GM04504 (cell line): ENCODE measurements around the gene TSSK6.

Experiments
- DNase-seq: peaks from one replicate; pipeline ENCODE4 v3.0.0-alpha.2; 2012; ENCODE audit warnings: low read depth

The TSSK6 gene

DNA sequence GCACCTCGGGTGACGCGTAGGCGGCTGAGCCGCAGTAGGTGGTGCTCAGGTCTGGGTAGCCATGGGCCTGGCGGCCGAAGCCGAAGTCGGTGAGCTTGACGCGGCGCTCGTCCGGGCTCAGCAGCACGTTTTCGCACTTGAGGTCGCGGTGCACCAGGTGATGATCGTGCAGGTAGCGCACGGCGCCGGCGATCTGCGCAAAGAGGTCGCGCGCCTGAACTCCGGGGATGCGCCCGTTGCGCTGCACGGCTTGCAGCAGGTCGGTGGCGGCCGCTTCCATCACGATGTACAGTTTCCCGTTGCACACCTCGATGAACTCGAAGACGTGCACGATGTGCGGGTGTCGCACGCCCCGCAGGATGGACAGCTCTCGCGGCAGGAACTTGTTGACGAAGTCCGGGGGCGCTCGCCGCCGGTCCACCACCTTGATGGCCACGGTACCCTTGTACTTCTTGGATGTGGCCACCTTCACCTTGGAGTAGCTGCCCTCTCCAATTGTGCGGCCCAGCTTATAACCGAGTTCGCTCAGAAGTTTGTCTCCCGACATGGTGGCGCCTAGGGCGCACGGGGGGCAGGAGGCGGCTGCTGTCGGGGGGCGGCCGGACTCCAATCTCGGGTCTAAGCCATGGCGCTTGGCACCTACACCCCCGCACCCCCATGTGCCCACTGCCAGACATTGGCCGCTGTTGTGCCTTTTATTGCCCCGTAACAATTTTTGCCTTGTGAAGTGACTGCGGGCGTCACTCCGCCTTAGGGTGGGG is at the start of gene TSSK6:
Gene TSSK6 (minus strand): TSS at position 668 of the 761 bp plus-strand sequence. CDS start 121 bp downstream, at position 547.
- DNase-seq, result no peak

DNA sequence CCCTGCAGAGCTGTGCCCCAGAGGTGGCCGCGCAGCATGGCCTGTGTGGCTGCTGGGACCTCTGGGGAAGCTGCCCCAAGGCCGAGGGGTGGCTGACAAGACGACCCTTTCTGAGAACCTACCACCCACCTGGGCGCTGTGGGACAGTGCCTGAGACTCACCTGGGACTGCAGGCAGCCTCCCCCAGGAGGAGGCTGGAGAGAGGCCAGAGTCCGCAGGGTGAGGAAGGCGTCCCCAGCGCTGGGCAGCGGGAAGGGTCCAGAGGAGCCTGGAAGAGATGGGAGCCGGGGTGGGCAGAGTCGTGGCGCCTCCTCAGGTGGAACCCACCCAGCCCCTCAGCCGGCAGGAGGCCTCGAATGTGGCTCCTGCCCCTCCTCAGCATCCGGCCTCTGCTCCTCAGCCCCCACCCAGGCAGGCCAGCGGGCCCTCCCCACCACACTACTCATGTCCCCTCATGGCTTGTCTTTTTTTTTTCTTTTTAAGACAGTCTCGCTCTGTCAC is 48.0 kb upstream of the TSSK6 start:
- no peak for DNase-seq

DNA sequence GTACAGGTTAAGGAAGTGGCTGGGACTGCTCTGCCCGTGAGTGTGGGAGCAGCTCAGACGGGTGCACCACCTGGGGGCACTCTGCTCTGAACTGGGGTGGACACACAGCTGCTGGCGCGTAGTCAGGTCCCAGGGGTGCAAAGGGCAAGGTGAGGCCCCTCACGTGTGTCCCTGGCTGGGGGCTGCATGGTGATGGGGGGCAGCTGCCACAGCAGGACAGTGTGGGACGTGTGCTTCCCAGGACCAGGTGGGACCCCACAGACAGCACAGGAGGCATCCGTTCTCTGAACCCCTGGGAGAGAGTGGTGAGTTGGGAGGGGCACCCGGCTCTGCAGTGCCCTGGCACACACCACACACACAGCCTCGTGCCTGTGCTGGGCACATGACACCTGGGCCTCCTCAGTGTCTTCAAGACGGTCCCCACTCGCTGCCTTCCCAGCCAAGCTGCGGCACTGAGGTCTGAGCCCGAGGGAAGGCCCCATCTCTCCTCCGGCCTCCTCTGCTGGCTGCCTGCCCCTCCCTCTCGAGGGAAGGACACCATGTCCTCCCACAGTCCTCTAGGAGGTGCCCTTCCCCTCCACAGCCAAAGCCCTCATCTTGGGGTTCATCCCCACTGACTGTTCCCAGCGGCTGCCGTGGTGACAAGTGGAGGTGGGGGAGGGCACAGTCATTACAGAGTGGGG is 47.5 kb upstream of the TSSK6 start:
- no peak for DNase-seq

DNA sequence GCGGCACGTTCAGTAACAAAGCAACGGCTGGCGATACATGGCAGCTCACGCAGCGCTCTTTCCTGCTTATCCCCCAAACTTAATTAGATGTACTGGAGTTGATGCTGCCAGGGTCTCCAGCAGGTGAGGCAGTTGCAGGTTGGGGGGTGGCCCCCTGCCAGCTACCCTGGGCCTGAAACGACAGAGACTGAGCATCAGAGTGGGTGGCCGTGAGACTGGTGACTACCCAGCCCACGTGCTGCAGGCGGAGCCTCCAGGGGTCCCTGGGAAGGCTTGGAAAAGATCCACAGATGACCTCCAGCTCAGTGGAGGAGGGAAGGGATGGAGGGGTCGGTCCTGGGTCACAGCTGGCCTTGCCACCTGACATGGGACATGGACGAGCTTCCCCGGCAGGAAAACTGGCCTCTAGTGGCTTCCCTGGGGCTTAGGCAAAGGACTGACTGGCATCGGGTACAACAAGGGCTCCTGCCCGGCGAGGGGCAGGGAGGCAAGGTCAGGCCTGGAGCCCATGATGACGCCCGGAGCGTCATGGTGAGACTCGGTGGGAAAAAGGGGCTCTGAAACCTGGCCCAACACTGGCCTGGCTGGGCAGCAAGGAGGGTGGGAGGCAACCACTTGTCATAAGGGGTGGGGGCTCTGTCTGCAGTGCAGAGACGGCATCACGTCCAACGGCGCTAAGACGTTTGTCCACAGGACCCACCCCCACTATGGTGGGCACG is 46.8 kb upstream of the TSSK6 start:
- DNase-seq, result no peak

DNA sequence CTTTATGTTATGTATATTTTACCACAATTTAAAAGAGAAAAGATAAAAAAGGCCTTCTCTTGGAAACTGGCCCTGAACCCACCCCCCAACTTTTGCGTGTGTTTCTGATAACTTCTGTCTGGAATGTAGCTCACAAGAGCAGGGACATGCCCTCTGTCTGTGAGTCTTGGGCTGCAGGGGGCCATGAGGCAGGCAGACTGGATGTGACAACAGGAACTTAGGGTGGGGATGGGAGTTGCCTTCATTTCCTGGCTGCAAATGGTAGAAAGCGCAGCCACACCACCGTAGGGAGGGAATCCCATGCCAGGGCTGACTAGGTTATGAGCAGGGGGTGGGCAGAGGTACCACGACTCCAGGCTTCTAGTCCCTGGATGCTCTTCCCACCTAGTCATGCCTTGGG is 44.6 kb upstream of the TSSK6 start:
- DNase-seq, result no peak

DNA sequence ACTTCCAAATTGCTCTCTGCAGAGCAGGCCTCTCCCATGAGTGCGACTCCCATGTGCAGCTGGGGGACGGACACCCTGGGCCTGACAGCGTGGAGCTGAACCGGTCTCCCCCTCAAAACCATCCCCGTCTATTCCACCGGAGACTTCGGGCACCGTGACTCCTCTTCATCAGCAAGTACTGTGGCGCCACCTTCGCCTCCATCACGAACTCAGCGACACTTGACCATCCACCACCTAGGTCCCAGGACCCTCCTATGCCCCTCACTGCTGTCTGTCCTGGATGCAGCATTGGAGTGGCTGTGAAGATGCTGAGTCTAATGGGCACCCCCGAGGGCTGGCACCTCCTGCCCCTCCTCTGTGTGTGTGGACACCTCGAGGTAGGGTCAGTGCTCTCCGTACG is 43.3 kb upstream of the TSSK6 start:
- no peak for DNase-seq

DNA sequence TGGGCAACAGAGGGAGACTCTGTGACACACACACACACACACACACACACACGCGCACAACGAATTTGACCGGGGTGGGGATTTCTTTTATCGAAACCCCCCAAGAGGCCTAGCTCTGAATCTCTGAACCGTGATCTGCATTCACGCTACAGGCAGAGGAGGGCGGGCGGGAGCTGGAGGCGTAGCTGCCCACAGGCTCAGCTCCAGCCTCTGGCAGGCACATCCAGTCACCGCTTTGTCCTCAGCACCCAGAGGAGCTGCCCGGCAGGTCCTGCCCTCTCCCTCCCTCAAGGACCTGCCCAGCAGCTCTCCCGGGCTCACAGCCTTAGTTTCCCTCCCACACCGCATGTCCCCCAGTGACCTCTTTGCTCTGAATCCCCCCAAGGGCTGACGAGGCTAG is 42.7 kb upstream of the TSSK6 start:
- DNase-seq, result no peak

DNA sequence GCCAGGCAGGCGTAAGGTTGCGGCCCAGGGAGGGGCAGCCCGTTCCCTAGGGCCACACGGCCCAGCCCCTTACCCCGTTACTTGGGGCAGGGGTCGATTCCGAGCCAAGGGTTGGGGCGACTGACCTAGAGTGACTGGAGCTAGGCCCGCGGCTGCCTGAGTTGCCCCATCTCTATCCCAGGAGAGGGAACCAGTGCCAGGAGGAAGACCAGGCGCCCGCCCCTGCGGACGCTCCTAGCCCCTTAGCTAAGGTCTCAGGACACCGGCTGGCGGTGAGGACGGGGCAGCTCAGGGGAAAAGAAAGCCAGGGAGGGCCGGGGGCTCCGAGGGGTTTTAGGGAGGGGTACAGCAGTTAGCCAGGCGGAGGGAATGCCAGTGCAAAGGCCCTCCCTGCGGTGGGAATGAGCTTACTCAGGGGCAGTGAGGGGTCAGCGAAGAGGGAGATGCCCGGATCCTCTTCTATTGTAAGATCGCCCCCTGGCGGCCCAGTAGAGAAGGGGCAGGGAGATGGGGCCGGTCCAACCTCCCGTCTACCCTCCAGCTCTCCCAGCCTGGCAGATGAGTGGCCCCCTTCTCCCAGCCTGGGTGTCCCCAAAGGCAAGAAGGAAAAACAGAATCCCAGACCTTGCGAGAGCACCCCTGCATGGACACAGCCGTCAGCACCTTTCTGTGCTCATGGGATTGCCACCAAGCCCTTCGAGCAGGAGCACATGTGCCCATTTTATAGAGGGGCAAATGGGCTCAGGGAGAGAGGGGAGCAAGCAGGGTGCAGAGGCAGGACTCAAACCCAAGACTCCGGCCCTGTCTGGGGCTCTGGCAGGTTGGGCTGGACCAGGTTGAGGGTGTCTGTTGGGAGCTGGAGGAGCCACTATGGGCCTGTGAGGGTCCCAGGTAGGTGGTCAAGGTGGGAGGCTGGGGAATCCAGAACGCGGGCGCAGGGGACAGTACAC is 39.0 kb upstream of the TSSK6 start:
- DNase-seq, result no peak

DNA sequence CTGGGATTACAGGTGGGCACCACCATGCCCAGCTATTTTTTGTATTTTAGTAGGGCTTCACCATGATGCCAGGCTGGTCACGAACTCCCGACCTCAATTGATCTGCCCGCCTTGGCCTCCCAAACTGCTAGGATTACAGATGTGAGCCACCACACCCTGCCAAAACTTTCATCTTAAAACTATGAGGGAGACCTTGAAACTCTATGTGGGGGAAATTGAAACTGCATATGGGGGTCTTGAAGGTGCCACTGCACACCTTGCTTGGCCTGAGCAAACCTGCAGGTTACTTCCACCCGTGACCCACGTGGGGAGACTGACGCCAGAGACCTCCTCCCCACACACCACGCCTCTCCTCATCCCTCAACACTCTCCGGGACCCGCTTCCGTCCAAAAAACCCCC is 38.3 kb upstream of the TSSK6 start:
- DNase-seq, result no peak

DNA sequence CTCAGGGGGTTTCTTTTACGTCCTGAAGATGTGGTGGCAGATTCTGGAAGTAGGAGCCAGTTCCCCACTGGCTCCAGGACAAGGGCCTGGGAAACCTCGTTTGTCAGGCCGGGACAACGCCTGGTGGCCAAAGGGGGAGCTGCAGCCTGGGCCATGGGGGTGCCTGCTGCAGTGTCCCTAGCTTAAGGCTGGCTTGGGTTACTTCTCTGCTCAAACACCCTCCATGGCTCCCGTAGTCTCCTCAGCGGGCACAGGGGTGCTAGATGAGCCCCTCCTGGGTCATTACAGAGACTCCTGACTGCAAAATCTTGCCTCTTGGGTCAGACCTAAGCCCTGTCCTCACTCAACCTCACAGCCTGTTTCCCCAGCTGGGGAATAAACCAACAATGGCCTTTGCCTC is 37.5 kb upstream of the TSSK6 start:
- no peak for DNase-seq

DNA sequence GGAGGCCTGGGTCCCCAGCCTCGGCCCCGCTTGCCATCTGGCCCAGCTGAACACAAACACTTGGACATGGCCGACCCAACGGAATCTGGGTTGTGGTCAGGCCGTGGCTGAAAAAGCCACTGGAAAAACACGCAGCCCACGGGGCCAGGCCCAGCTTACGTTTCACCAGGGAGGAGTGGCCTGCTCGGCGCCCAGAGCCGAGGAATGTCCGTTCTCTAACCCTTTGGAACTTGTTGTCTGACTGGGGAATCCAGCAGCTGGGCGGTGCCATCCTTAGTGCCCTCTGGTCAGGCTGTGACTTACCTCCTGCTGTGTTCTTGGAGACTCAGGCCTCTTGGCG is 36.5 kb upstream of the TSSK6 start:
- DNase-seq, result no peak

DNA sequence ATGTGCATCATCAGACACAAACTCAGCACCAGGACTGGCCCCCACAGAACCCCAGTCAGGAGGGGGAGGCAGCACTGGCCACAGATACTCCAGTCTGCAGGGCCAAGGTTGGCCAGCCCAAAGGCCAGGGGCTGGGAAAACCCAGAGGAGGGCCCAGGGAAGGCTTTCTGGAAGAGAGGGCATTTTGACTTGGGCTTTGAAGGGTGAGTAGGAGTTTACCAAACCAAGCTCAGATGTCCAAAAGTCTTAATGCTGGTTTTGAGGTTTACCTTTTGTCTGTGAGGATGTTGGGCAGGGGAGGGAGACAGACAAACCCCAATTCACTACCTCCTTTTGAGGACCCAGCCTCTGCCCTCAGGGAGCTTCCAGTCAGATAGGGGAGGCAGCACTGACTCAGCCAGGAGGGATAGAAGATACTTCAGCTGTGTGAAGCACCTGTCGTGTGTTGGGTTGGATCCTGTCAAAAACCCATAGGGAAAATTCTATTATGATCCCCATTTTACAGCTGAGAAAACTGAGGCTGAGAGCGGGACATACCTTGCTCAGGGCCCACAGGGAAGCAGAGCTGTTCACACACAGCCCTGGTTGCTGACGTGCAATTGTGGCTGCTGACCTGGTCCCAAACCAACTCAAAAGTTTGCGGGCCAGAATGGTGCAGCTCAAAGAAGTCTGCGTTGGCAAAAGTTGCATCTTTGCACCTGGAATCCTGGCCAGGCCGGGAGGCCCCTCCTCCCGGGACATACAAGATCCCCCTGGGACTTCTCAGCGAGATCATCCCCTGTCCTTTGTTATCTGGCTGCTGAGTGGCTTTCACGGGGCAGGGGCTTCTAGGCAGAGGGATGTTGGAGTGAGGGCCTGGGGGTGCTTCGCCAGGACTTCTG is 35.9 kb upstream of the TSSK6 start:
- DNase-seq, result no peak

DNA sequence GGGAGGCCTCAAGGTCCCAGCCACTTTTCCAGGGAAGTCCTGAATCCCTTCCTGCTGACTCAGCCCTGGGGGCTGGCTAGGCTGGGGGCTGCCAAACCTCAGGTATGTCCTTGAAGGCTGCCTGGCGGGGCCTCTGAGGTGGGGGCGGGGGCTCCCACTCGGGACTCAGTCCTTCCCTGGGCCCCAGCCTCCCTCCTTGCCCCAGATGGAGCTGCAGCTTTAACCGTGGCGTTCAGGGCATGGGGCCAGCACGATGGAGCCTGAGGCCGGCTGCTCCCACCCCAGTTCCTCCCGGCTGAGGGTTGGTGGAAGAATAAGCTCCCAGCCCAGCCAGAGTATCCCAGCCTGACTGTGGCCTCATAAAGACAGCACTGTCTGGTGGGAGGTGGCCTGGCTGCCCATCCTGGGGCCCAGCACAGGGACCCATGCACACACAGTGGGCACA is 35.2 kb upstream of the TSSK6 start:
- DNase-seq, result no peak

DNA sequence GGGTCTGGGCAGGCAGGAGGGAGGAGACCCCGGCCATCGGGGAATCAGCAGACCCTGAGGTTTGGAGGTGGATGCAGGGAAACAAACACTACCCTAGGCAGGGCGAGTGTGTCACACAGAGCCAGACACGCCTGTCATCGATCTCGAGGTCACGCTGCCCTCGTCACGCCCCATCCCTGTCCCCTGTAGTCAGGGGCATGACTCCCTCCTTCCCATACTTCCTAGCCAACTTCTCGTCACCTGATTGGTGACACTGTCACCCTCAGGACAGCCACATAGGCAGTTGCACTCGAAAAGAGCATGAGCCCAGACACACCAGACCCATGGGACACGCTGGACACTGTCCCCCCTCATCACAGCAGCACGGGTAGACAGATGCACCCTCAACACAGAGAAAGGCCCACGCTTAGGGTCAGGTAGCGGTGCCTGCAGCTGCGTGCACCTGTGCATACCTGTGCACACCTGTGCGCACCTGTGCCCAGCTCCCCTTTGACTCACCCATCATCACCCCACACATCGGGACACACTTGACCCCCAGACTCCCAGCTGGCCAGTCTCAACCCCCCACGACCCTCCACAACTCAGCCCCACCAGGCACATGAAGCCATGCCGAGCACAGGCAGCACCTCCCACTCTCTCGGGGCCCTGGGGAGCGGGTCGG is 34.6 kb upstream of the TSSK6 start:
- no peak for DNase-seq

DNA sequence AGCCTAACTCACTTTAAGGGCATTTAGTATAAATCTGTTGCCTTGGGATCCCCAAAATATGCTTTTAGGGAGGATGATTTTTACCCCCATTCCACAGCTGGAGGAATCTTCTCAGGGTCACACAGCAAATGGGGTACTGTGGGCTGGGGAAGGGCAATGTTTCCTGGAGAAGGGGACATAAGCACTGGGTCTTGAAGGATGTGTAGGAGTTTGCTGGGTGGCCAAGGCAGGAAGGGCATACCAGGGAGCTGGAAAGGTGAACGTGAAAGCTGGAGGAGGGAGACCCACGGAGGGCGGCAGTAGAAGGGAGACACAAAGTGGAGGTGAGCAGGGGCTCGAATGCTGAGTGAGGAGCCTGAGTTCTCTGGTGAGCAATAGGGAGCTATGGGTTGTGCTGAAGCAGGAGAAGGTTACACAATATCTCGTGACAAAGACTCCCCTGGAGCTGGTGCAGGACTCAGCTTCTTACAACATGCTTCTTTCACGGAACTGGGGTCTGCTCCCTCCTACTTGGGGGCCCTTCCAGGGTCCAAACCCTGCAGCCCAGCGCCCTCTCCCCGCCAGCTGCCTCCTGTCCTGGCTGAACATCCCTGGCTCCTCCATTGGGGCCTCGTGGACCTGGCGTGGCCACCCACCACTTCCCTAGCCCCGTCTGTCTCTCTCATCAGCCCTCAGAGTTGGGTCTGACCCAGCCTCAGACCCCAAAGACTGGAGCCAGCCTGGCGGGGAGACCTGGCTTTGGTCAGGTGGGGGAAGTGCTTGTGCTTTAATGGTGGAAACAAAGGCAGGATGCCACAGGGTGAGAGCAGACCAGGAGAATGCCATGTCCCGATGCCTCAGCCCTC is 33.8 kb upstream of the TSSK6 start:
- no peak for DNase-seq

DNA sequence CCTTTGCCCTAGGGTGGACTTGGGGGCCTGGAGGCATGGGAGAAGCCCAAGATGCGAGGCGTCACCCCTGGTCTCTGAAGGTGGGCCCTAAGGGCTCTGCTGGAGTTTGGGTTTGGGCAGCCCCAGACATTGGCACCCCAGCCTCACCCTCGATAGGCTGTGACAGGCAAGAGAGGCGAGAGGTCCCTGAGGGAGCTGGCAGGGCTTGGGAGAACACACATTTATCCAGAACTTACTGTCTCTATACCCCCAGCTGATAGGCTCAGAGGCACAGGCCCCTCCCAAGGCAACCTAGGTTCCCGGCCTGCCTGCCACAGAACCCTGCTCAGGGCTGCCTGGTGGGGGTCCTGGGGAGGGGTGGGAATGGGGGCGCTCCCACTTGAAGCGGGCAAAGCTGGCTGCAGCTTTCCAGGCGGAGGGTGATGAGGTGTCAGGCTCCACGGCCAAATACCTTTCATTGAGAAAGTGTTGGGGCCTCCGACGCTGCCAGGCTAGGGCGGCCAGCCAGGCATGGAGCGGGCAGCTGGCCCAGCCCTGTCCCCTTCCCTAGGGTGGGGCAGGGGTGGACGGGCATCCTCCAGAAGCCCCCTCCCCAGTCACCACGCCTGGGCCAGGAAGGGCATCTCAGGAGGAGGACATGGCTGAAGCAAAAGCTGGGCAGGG is 32.5 kb upstream of the TSSK6 start:
- no peak for DNase-seq

DNA sequence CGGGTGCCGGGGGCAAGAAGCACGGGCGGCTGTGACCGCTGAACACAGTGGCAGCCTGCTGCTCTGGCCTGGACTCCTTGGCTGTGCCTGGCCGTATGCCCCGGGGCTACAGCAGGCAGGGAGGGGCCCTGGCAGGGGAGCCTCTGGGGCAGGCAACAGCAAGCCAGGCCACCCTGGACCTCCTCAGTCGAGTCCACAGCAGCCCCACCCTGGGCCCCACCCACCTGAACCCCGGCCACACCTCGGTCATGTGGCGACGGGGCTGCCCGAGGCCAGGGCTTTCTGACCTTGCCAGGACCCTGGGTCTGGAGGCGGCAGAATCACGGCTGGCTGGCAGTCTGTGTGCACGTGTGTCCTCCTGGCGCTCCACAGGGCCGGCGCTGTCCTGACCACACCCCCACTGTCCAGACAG is 31.4 kb upstream of the TSSK6 start:
- no peak for DNase-seq

DNA sequence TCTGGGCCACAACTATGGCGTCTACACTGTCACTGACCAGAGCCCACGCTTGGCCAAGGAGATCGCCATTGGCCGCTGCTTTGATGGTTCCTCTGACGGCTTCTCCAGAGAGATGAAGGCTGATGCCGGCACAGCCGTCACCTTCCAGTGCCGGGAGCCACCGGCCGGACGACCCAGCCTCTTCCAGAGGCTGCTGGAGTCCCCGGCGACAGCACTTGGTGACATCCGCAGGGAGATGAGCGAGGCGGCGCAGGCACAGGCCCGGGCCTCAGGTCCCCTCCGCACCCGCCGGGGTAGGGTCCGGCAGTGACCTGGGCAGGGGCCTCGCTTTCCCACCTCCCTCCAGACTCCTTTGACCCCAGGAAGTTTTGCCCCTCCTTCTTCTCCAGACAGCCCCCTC is 30.4 kb upstream of the TSSK6 start:
- no peak for DNase-seq
